ENCODE data around the gene B3GNT4.
A peak's percentile ranks its signal among the peaks of the same experiment; 100 is the strongest.
"Not testable (repeated sequence)": the region's sequence is repeated elsewhere in the genome, so short reads cannot be mapped to it uniquely, and the experiment has no call there.

The B3GNT4 gene

DNA sequence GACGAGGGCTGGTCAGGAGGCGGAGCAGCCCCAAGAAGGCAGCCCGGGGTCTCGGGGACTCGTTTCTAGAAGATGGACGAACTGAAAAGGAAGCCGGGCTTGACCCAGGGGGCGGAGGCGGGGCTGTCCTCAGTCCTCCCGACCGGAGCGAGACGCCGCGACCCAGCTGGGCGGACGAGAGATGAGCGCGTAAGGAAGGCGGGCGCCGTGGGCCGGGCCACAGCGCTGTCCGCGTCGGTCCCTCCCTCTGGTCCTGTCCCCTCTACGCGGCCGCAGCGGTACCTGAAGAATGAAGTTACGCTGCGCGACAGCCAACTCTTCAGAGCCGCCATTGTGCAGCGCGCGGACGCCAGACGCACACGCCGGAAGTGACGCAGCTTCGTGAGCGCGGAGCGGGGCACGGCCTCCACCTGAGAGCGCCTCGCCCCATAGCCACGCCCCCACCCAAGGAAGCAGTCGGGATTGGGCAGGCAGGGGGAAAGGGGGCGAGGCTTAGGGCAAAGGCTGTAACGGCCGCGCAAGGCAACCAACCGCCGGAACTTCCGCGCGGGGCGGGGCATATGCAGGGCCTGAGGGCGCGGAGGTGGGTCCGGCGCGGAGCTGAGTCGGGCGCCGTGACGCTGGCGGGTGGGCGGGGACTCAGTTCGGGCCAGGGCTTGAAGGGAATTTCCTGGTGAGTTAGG, 22.3 kb downstream of the B3GNT4 start, which contains the start of gene DIABLO:
Gene DIABLO (minus strand): TSS at position 370 of the 683 bp plus-strand sequence. CDS start 38 bp downstream, at position 332.
- peak; percentile 99 for DNase-seq

DNA sequence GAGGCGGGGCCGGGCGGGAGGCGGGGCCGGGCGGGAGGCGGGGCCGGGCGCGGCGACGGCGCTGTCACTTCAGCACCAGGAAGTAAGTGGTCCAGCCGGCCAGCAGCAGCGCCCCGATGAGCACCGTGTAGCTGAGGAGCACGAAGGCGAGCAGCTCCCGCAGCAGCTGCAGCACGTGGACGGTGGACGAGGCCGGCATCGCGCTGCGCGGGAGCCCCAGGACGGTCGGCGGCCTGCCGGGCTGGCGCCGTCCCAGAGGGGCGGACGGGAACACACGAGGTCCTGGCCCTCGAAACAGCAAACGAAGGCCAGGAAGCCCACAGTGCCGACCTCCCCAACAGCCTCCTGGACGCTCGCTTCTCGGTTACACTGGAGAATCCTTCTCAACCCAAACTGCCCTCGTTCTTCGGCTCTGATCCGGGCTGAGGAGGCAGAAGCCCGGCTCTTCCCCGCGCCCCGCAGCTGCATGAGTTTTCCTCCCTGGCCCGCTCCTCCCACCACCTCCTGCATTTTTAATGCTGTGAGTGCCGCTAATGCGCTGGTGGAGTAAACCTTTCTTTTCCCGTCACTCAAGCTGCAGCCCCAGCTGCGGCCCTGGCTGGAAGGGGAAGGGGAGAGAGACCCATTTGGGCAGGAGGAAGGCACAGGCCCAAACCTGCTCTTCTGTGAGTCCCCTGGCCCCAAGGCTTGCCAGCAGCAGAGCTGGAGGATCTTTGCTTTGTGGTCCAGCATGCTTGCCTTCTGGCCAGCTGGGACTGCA, 23.0 kb downstream of the B3GNT4 start:
- DNase-seq = no peak

DNA sequence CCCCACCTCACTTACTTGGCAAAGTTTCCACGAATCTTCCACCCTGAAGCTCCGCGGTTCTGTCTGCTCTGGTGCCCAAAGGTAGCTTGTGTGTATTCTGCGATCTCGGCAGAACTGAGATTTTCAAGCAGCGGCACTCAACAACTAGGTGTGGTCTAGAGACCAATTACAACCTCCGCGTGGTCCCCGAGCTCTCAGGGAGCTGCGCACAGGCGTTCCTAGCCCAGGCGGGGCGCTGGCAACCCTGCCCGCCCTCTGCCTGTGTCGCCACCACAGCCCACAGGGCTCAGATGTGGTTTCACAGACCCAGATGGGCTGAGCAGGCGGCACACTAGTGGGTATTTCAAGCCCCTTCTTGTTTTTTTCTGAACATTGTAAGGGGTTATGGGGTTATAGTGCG, 23.8 kb downstream of the B3GNT4 start:
- DNase-seq = no peak

DNA sequence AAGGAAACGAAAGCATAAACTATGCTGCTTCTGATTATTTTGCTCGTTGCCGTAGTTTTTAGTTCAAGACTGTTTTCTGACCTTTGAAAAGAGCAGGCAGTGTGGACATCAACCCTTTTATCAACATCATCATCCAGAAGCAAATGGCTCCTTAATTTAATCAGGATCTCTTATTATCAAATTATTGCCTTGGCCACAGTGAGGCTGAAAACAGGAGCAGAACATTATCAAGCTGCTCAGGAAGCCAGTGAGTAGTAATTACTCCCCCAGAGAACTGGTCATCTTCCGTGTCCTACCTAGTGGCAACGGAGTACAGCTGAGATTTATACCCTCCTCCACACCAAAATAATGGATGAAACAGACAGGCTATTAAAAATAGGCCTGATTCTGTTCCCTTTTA, 24.6 kb downstream of the B3GNT4 start:
- DNase-seq = no peak

DNA sequence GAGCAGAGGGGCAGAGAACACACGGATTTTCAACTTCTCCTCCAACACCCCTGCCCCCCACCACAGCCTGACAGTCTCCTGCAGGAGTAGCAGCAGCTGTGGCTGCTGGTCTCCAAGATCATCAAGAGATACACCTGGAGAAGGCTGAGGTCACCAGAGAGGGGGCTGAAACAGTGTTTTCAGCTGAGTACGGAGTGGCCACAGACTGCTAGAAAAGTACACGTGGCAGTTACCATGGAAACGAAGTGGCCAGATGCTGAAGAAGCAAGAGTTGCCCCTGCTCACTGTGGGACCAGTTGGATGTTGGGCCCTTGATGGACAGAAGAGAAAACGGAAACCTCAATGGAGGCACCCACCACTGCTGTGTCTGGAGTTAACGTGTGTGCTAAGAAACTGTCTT, 27.3 kb downstream of the B3GNT4 start:
- no peak for DNase-seq

DNA sequence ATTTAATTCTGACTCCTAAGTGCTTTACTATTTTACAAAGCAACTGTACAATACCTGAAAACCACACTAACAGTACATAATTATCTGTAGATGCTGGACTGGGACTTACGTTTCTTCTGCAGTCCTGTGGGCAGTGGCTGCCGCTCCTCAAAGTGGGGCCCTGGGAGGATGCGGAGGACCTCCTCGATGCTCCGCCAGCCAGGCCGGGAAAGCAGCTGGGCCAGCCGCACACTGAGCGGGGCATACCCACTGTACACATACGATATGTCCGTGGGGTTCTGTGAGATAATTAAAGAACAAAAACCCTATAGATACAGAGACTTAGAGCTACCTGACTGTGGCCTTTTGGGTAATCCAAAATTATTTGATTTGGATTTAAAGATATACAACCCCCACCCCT, 29.2 kb downstream of the B3GNT4 start:
- DNase-seq = no peak

DNA sequence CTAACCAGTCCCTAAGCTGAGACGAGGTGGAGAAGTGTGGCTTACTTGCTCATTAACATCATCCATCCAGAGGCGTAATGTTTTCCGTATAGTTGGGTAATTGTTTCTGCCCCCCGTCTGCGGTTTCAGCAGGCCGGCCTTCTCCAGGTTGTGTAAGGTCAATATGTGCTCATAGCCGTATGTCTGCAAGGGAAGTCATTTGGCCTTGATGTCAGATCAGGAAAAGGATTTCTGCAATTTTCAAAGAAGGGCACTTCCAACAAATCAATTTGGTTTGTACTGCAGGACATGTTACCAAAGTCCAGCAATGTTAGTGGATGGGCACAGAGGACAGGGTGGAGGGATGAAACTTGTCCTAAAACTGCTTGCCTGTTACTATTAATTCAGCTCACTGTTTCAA, 32.2 kb downstream of the B3GNT4 start:
- DNase-seq = no peak

DNA sequence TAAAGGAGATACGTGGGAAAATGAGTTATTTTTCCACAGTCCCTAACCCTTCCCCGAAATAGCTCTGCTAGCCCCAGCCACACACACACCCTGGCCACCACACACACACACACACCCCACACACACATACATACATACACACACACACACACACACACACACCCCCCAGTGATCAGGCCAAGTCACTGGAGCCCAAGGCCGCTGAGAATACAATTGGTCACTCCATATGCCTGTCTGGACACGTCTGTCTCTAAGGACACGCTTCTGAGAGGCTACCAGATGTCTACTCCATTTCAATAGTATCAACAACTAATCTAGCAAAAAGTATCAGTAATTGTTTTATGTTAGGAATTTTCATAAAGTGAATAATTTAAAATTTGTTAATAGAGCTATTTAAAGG, 35.4 kb downstream of the B3GNT4 start:
- no peak for DNase-seq

DNA sequence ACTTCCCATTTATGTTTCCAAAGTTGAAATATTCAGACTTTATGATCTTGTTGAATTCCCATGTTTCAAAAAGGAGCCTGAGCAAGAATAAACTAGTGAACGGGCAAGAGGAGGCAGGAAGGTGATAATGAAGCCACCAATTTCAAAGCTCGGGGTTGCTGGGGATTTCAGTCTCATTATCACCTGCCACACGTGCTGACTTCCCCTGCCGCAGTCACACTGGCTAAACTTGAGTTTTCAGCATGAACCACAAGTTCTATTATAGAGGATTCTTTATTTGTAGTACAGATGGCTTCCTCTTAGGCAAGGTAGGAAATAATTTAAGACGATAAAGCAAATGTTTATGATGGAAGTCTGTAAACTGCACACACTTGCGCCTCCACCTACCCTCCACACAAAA, 40.5 kb downstream of the B3GNT4 start:
- no peak for DNase-seq

DNA sequence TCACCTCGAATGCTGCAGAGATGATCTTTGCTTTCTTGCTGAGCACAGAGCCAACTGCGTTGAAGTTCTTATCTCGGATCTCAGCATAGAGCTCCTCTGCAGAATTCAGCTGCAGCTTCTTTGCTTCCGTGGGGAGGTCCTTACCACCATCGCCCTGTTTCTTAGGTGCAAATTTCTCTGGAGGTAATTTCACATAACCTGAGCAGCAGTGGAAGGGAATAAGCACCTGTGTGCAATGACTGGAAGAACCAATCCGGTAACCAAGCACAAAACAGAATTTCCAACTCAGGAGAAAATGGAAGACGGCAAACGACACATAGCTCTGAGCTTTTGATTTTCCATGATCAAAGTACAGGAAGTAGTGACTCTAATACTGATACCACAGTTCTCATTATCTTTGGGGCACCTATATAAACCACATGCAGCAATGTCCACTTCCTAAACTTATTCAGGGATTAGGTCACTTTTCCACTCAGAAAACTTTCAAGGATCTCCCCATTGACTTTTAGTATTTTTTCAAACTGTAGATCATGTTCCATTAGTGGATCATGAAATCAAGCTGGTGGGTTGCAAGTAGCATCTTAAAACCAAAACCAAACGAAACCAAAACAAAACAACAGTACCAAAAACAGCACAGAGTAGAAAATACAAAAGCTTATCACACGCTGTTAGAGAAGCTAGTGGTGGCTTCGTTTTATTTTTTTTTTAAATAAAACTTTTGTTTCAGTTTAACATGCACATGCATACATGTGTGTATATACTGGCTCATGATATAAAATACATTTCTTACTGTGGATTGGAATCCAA, 41.3 kb downstream of the B3GNT4 start:
- DNase-seq = no peak

DNA sequence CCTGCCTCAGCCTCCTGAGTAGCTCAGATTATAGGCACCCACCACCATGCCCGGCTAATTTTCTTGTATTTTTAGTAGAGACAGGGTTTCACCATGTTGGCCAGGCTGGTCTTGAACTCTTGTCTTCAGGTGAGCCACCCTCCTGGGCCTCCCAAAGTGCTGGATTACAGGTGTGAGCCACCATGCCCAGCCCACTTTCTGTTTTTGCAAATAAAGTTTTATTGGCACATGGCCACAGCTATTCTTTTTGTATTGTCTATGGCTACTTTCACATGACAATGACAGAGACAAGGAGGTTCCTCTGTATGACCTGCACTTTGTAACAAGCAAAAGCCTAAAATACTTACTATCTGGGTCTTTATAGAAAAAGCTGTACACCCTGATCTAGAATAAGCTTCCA, 42.0 kb downstream of the B3GNT4 start:
- DNase-seq = no peak

DNA sequence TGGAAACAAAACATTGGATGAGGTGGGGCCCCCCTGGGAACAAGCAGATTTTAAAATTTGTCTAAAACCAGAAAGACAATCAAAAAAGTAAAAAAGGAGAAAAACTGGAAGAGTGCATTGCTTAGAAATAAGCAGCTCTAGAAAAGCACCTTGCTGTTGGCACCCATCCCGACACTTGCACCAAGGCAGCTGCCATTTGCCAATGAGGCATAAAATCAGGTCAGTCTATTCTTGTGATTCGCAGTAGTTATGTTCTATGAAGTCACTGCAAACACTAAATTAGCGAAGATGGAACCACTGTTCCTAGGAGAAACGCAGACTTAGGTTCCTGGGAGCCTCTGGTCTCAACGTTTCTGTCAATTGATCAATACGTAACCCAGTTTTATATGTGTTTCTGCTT, 46.5 kb downstream of the B3GNT4 start:
- DNase-seq = peak; percentile 4

DNA sequence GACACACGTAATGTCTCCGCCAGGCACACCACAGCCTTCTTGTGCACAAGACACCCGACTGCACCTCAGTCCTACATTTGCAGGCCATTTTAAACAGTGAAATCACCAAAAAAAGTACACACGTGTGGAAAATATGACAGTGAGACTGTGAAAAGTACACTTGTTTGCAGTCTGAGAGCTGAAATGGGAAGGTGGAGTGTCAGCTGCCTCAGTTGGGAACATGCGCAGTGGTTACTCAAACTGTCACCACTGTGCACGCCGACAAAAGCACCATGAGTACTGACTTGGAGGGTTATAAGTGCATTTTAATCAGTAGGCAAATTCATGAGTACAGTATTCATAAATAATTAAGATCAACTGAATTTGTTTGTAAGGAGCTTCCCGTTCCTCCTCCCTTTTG, 47.0 kb downstream of the B3GNT4 start:
- no peak for DNase-seq

DNA sequence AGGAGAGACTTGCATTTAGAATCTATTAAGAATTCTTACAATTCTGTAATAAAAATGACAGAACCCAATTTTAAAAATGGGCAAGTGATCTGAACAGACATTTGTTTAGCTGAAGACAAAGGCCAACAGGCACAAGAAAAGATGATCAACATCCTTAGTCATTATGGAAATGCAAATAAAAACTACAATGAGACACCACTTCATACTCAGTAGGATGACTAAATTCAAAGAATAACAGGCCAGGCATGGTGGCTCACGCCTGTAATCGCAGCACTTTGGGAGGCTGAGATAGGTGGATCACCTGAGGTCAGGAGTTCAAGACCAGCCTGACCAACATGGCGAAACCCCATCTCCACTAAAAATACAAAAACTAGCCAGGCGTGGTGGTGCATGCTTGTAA, 55.0 kb downstream of the B3GNT4 start:
- not testable (repeated sequence) for DNase-seq

All from NCI-H2029 (cell line).